GM23338 (cell line): ENCODE data around the gene PCDHB2. TPM values are rescaled to one million over a fixed set of nuclear protein-coding genes. Genes with fewer than 3 reads are reported as not detected.
"Not testable (repeated sequence)": the region's sequence is repeated elsewhere in the genome, so short reads cannot be mapped to it uniquely, and the experiment has no call there.

Experiments used
- ATAC-seq: fragments of 200-7000 bp; cut with Tn5 transposase; 3 replicates; pipeline ENCODE4 v1.9.1; 2020
- DNase-seq: peaks from one replicate; pipeline ENCODE4 v3.0.0-alpha.2; 2015; ENCODE audit warnings: low spot score
- H2AFZ ChIP-seq: fragments of 200-600 bp; sonication (generic); 2 replicates; pipeline ENCODE4 v1.8.0; 2016; ENCODE audit warnings: antibody characterized with exemption, mild to moderate bottlenecking, moderate library complexity
- H3F3A ChIP-seq: fragments of 200-600 bp; sonication (generic); replicated peaks from 2 replicates; pipeline ENCODE4 v1.8.0; 2017; ENCODE audit warnings: antibody characterized with exemption, mixed run types, low read depth
- H3K27ac ChIP-seq: fragments of 200-600 bp; sonication (generic); 2 replicates; pipeline ENCODE4 v1.6.1; 2016; ENCODE audit warnings: low read depth
- H3K27me3 ChIP-seq: fragments of 200-600 bp; sonication (generic); 2 replicates; pipeline ENCODE4 v1.8.0; 2016; ENCODE audit warnings: mild to moderate bottlenecking, mixed run types, moderate library complexity; ENCODE audit not compliant: insufficient read depth
- H3K36me3 ChIP-seq: fragments of 200-600 bp; sonication (generic); 2 replicates; pipeline ENCODE4 v1.8.0; 2016; ENCODE audit warnings: mild to moderate bottlenecking; ENCODE audit not compliant: insufficient read depth
- H3K4me1 ChIP-seq: fragments of 200-600 bp; sonication (generic); 2 replicates; pipeline ENCODE4 v1.8.0; 2016; ENCODE audit warnings: mild to moderate bottlenecking, moderate library complexity; ENCODE audit not compliant: insufficient read depth
- H3K4me2 ChIP-seq: fragments of 200-600 bp; sonication (generic); 2 replicates; pipeline ENCODE4 v1.7.1; 2017; ENCODE audit warnings: mixed run types
- H3K4me3 ChIP-seq: fragments of 200-600 bp; sonication (generic); 2 replicates; pipeline ENCODE4 v1.6.1; 2016; ENCODE audit warnings: mixed run types
- H3K79me2 ChIP-seq: fragments of 200-600 bp; sonication (generic); replicated peaks from 2 replicates; pipeline ENCODE4 v1.8.0; 2017; ENCODE audit warnings: mild to moderate bottlenecking; ENCODE audit not compliant: insufficient read depth
- H3K9me2 ChIP-seq: fragments of 200-600 bp; sonication (generic); 2 replicates; pipeline ENCODE4 v1.8.0; 2017; ENCODE audit not compliant: insufficient read depth
- H4K20me1 ChIP-seq: fragments of 200-600 bp; sonication (generic); replicated peaks from 2 replicates; pipeline ENCODE4 v1.8.0; 2017; ENCODE audit warnings: mild to moderate bottlenecking; ENCODE audit not compliant: insufficient read depth
- H3K27ac Mint-ChIP-seq: 2 replicates; pipeline ENCODE4 v1.8.0; 2020; ENCODE audit warnings: inconsistent platforms, mild to moderate bottlenecking, moderate library complexity, mixed read lengths
- H3K27me3 Mint-ChIP-seq: 3 replicates; pipeline ENCODE4 v1.8.0; 2022; ENCODE audit warnings: low read depth, mild to moderate bottlenecking, moderate library complexity, mixed read lengths, inconsistent platforms; ENCODE audit not compliant: insufficient read depth, poor library complexity
- H3K36me3 Mint-ChIP-seq: 3 replicates; pipeline ENCODE4 v1.8.0; 2021; ENCODE audit warnings: low read depth, mild to moderate bottlenecking, inconsistent platforms, moderate library complexity, mixed read lengths
- H3K4me1 Mint-ChIP-seq: 3 replicates; pipeline ENCODE4 v1.8.0; 2020; ENCODE audit warnings: mild to moderate bottlenecking, inconsistent platforms, mixed read lengths
- H3K4me3 Mint-ChIP-seq: 3 replicates; pipeline ENCODE4 v1.8.0; 2021; ENCODE audit warnings: moderate library complexity, mild to moderate bottlenecking, inconsistent platforms, mixed read lengths
- H3K9me3 Mint-ChIP-seq: 3 replicates; pipeline ENCODE4 v1.8.0; 2020; ENCODE audit warnings: moderate library complexity, mild to moderate bottlenecking, inconsistent platforms, mixed read lengths
- polyA plus RNA-seq: library from polyadenylated mRNA; unstranded; fragments of >200 nt; fragmentation: Nextera tagmentation; extraction: Ambion mirVana; gene quantifications from 2 replicates; pipeline ENCODE4 v1.2.1, GENCODE V29; 2016
- total RNA-seq: library from RNA; depleted of rRNA; stranded (reverse); fragments of >200 nt; shearing (Covaris generic); gene quantifications from 2 replicates; pipeline ENCODE4 v1.2.3, GENCODE V29; 2014; rRNA removed

PCDHB2 gene
- total and polyA plus RNA-seq, 2 experiments from 2014 or later = 9.3 to 34.2 TPM

- H3K27me3 Mint-ChIP-seq, ATAC-seq, H3K4me3 Mint-ChIP-seq, H4K20me1 ChIP-seq, H3K27ac ChIP-seq, H3K9me2 ChIP-seq, H3K4me3 ChIP-seq, H3F3A ChIP-seq, H3K27me3 ChIP-seq, H2AFZ ChIP-seq, H3K36me3 ChIP-seq, H3K27ac Mint-ChIP-seq, H3K4me1 ChIP-seq, DNase-seq, H3K4me2 ChIP-seq, H3K4me1 Mint-ChIP-seq: not testable (repeated sequence)
- H3K79me2 ChIP-seq = peaks cover 24% of the 10 kb centered on the region
- peaks cover 54% of the 10 kb centered on the region for H3K9me3 Mint-ChIP-seq
- H3K36me3 Mint-ChIP-seq = peaks cover 55% of the 10 kb centered on the region
These were observed 42.9 kb downstream of the PCDHB2 start for GRCh38 chr5:141137346-141137745.

Other genes starting within 250 kb of the PCDHB2 start
- gene PCDHA9, start 246.2 kb upstream of the PCDHB2 start, total RNA-seq = 3.2 and 3.3 TPM in 2 replicates
- gene PCDHA9, start 246.2 kb upstream of the PCDHB2 start, polyA plus RNA-seq = 1.1 and 1.6 TPM in 2 replicates
- 11.6 and 12.2 TPM in 2 replicates for gene PCDHA10, start 238.7 kb upstream of the PCDHB2 start, total RNA-seq
- 3.9 and 4.1 TPM in 2 replicates for gene PCDHA10, start 238.7 kb upstream of the PCDHB2 start, polyA plus RNA-seq
- 22.9 and 26.5 TPM in 2 replicates for gene PCDHA11, start 225.7 kb upstream of the PCDHB2 start, total RNA-seq
- 8.5 and 11.6 TPM in 2 replicates for gene PCDHA11, start 225.7 kb upstream of the PCDHB2 start, polyA plus RNA-seq
- gene PCDHA12, start 219.3 kb upstream of the PCDHB2 start, total RNA-seq = 12.7 and 17.7 TPM in 2 replicates
- 5.1 and 5.6 TPM in 2 replicates for gene PCDHA12, start 219.3 kb upstream of the PCDHB2 start, polyA plus RNA-seq
- 4.3 and 9.8 TPM in 2 replicates for gene PCDHA13, start 212.5 kb upstream of the PCDHB2 start, total RNA-seq
- gene PCDHA13, start 212.5 kb upstream of the PCDHB2 start, polyA plus RNA-seq = 0.59 and 1.2 TPM in 2 replicates
- gene PCDHAC1, start 168.3 kb upstream of the PCDHB2 start, total RNA-seq = 9.9 and 12.1 TPM in 2 replicates
- 0.50 and 0.53 TPM in 2 replicates for gene PCDHAC1, start 168.3 kb upstream of the PCDHB2 start, polyA plus RNA-seq
- gene PCDHAC2, start 128.1 kb upstream of the PCDHB2 start, total RNA-seq = 11.8 and 13.1 TPM in 2 replicates
- 0.54 and 1.8 TPM in 2 replicates for gene PCDHAC2, start 128.1 kb upstream of the PCDHB2 start, polyA plus RNA-seq
- gene PCDHB1, start 43.2 kb upstream of the PCDHB2 start, total RNA-seq = 0.03 and 0.08 TPM in 2 replicates
- gene PCDHB1, start 43.2 kb upstream of the PCDHB2 start, polyA plus RNA-seq = 0.05 and 0.09 TPM in 2 replicates
- 15.3 and 19.4 TPM in 2 replicates for gene PCDHB3, start 5.9 kb downstream of the PCDHB2 start, total RNA-seq
- gene PCDHB3, start 5.9 kb downstream of the PCDHB2 start, polyA plus RNA-seq = 4.7 and 5.2 TPM in 2 replicates
- gene PCDHB4, start 27.2 kb downstream of the PCDHB2 start, total RNA-seq = 1.7 and 2.7 TPM in 2 replicates
- gene PCDHB4, start 27.2 kb downstream of the PCDHB2 start, polyA plus RNA-seq = 0.87 and 1.3 TPM in 2 replicates
- gene PCDHB5, start 40.6 kb downstream of the PCDHB2 start, total RNA-seq = 37.7 and 49.7 TPM in 2 replicates
- 18.7 and 20.0 TPM in 2 replicates for gene PCDHB5, start 40.6 kb downstream of the PCDHB2 start, polyA plus RNA-seq
- 0.23 and 0.52 TPM in 2 replicates for gene PCDHB6, start 55.4 kb downstream of the PCDHB2 start, total RNA-seq
- gene PCDHB6, start 55.4 kb downstream of the PCDHB2 start, polyA plus RNA-seq = 0.11 and 0.17 TPM in 2 replicates
- gene PCDHB7, start 78.0 kb downstream of the PCDHB2 start, total RNA-seq = 0.39 and 1.0 TPM in 2 replicates
- 0.33 and 0.48 TPM in 2 replicates for gene PCDHB7, start 78.0 kb downstream of the PCDHB2 start, polyA plus RNA-seq
- 2.6 and 2.7 TPM in 2 replicates for gene PCDHB8, start 83.2 kb downstream of the PCDHB2 start, total RNA-seq
- 0.45 and 0.84 TPM in 2 replicates for gene PCDHB8, start 83.2 kb downstream of the PCDHB2 start, polyA plus RNA-seq
- 2.2 and 2.4 TPM in 2 replicates for gene PCDHB16, start 87.8 kb downstream of the PCDHB2 start, total RNA-seq
- gene PCDHB16, start 87.8 kb downstream of the PCDHB2 start, polyA plus RNA-seq = 0.73 and 0.92 TPM in 2 replicates
- 0.63 and 0.78 TPM in 2 replicates for gene PCDHB9, start 92.5 kb downstream of the PCDHB2 start, total RNA-seq
- 0.27 and 0.45 TPM in 2 replicates for gene PCDHB9, start 92.5 kb downstream of the PCDHB2 start, polyA plus RNA-seq
- 0.89 and 2.7 TPM in 2 replicates for gene PCDHB10, start 97.7 kb downstream of the PCDHB2 start, total RNA-seq
- 1.6 and 1.7 TPM in 2 replicates for gene PCDHB10, start 97.7 kb downstream of the PCDHB2 start, polyA plus RNA-seq
- 0.47 and 1.3 TPM in 2 replicates for gene PCDHB11, start 105.0 kb downstream of the PCDHB2 start, total RNA-seq
- 0.19 and 0.33 TPM in 2 replicates for gene PCDHB11, start 105.0 kb downstream of the PCDHB2 start, polyA plus RNA-seq
- gene PCDHB12, start 114.1 kb downstream of the PCDHB2 start, total RNA-seq = 3.7 and 4.3 TPM in 2 replicates
- gene PCDHB12, start 114.1 kb downstream of the PCDHB2 start, polyA plus RNA-seq = 0.80 and 1.3 TPM in 2 replicates
- 2.4 and 3.5 TPM in 2 replicates for gene PCDHB13, start 119.3 kb downstream of the PCDHB2 start, total RNA-seq
- gene PCDHB13, start 119.3 kb downstream of the PCDHB2 start, polyA plus RNA-seq = 0.87 and 1.1 TPM in 2 replicates
- 3.2 and 4.1 TPM in 2 replicates for gene PCDHB14, start 128.7 kb downstream of the PCDHB2 start, total RNA-seq
- gene PCDHB14, start 128.7 kb downstream of the PCDHB2 start, polyA plus RNA-seq = 0.71 and 0.83 TPM in 2 replicates
- gene PCDHB15, start 150.8 kb downstream of the PCDHB2 start, total RNA-seq = 8.0 and 12.1 TPM in 2 replicates
- 4.9 and 6.1 TPM in 2 replicates for gene PCDHB15, start 150.8 kb downstream of the PCDHB2 start, polyA plus RNA-seq
- not detected in 2 replicates for gene SLC25A2, start 209.4 kb downstream of the PCDHB2 start, total RNA-seq
- not detected in 2 replicates for gene SLC25A2, start 209.4 kb downstream of the PCDHB2 start, polyA plus RNA-seq
- gene TAF7, start 226.2 kb downstream of the PCDHB2 start, total RNA-seq = 92.0 and 107 TPM in 2 replicates
- 187 and 217 TPM in 2 replicates for gene TAF7, start 226.2 kb downstream of the PCDHB2 start, polyA plus RNA-seq
- gene PCDHGA1, start 235.9 kb downstream of the PCDHB2 start, total RNA-seq = 1.7 and 2.2 TPM in 2 replicates
- 0.07 and 0.39 TPM in 2 replicates for gene PCDHGA1, start 235.9 kb downstream of the PCDHB2 start, polyA plus RNA-seq
- 0.82 and 1.0 TPM in 2 replicates for gene PCDHGA2, start 244.1 kb downstream of the PCDHB2 start, total RNA-seq
- 0.17 and 0.45 TPM in 2 replicates for gene PCDHGA2, start 244.1 kb downstream of the PCDHB2 start, polyA plus RNA-seq
- 0.90 and 1.2 TPM in 2 replicates for gene PCDHGA3, start 249.2 kb downstream of the PCDHB2 start, total RNA-seq
- 0.28 and 0.63 TPM in 2 replicates for gene PCDHGA3, start 249.2 kb downstream of the PCDHB2 start, polyA plus RNA-seq